H9 (cell line): ENCODE results near the gene SH3GL3. TPM values are rescaled to one million over a fixed set of nuclear protein-coding genes. Genes with fewer than 3 reads are reported as not detected.

Source experiments
- DNase-seq: peaks from one replicate; pipeline ENCODE4 v3.0.0-alpha.2; 2017
- H2AFZ ChIP-seq: one replicate; pipeline ENCODE4 v1.6.1; 2013; ENCODE audit warnings: mild to moderate bottlenecking, low read length, control low read depth, moderate library complexity
- H2AK5ac ChIP-seq: 2 replicates; pipeline ENCODE4 v1.6.1; 2013; ENCODE audit warnings: low read length, control low read depth, mixed read lengths; ENCODE audit not compliant: insufficient read length
- H2BK120ac ChIP-seq: one replicate; pipeline ENCODE4 v1.6.1; 2013; ENCODE audit warnings: low read depth, mild to moderate bottlenecking, low read length, control low read depth, inconsistent platforms; ENCODE audit not compliant: poor library complexity, severe bottlenecking
- H2BK12ac ChIP-seq: 2 replicates; pipeline ENCODE4 v1.6.1; 2013; ENCODE audit warnings: low read length, control low read depth, mixed read lengths, low read depth; ENCODE audit not compliant: insufficient read length
- H2BK15ac ChIP-seq: 2 replicates; pipeline ENCODE4 v1.6.1; 2013; ENCODE audit warnings: low read depth, low read length, control low read depth
- H2BK20ac ChIP-seq: one replicate; pipeline ENCODE4 v1.6.1; 2013; ENCODE audit warnings: low read depth, mild to moderate bottlenecking, low read length, control low read depth, inconsistent platforms; ENCODE audit not compliant: poor library complexity, severe bottlenecking
- H2BK5ac ChIP-seq: 2 replicates; pipeline ENCODE4 v1.6.1; 2013; ENCODE audit warnings: low read length, control low read depth, mixed read lengths; ENCODE audit not compliant: insufficient read length
- H3K14ac ChIP-seq: 2 replicates; pipeline ENCODE4 v1.6.1; 2013; ENCODE audit warnings: low read length, control low read depth; ENCODE audit not compliant: insufficient read depth
- H3K18ac ChIP-seq: 2 replicates; pipeline ENCODE4 v1.6.1; 2013; ENCODE audit warnings: low read depth, mild to moderate bottlenecking, mixed read lengths, low read length, control low read depth; ENCODE audit not compliant: insufficient read length
- H3K23ac ChIP-seq: 2 replicates; pipeline ENCODE4 v1.6.1; 2013; ENCODE audit warnings: low read length, control low read depth, mixed read lengths, low read depth; ENCODE audit not compliant: insufficient read length
- H3K23me2 ChIP-seq: 2 replicates; pipeline ENCODE4 v1.6.1; 2013; ENCODE audit warnings: low read depth, mild to moderate bottlenecking, mixed read lengths, low read length, control low read depth; ENCODE audit not compliant: insufficient read length, poor library complexity, severe bottlenecking
- H3K27ac ChIP-seq: 2 replicates; pipeline ENCODE4 v1.5.1; 2013; ENCODE audit warnings: low read length, control low read depth, mixed read lengths, low read depth; ENCODE audit not compliant: insufficient read length
- H3K27me3 ChIP-seq: 2 replicates; pipeline ENCODE4 v1.6.1; 2013; ENCODE audit warnings: low read length, control low read depth, inconsistent platforms; ENCODE audit not compliant: insufficient read depth
- H3K4ac ChIP-seq: 2 replicates; pipeline ENCODE4 v1.6.1; 2013; ENCODE audit warnings: low read depth, mild to moderate bottlenecking, control low read depth, inconsistent platforms, low read length, moderate library complexity
- H3K4me1 ChIP-seq: 2 replicates; pipeline ENCODE4 v1.6.1; 2013; ENCODE audit warnings: low read length, control low read depth, inconsistent platforms; ENCODE audit not compliant: insufficient read depth
- H3K4me2 ChIP-seq: 2 replicates; pipeline ENCODE4 v1.6.1; 2013; ENCODE audit warnings: low read length, control low read depth, mixed read lengths; ENCODE audit not compliant: insufficient read length, insufficient read depth
- H3K56ac ChIP-seq: 2 replicates; pipeline ENCODE4 v1.6.1; 2013; ENCODE audit warnings: low read depth, mild to moderate bottlenecking, mixed read lengths, low read length, control low read depth; ENCODE audit not compliant: insufficient read length
- H3K79me1 ChIP-seq: 2 replicates; pipeline ENCODE4 v1.6.1; 2013; ENCODE audit warnings: low read depth, mild to moderate bottlenecking, moderate library complexity, low read length, control low read depth, inconsistent platforms; ENCODE audit not compliant: insufficient read depth, poor library complexity, severe bottlenecking
- H3K79me2 ChIP-seq: 2 replicates; pipeline ENCODE4 v1.6.1; 2013; ENCODE audit warnings: low read length, control low read depth, inconsistent platforms; ENCODE audit not compliant: insufficient read depth
- H3K9ac ChIP-seq: 2 replicates; pipeline ENCODE4 v1.6.1; 2013; ENCODE audit warnings: low read length, control low read depth, mixed read lengths; ENCODE audit not compliant: insufficient read length; ENCODE audit errors: extremely low read depth
- H3K9me3 ChIP-seq: one replicate; pipeline ENCODE4 v1.6.1; 2013; ENCODE audit warnings: low read depth, low read length, inconsistent platforms; ENCODE audit not compliant: control insufficient read depth
- H3T11ph ChIP-seq: one replicate; pipeline ENCODE4 v1.6.1; 2013; ENCODE audit warnings: mild to moderate bottlenecking, low read length, control low read depth, inconsistent platforms
- H4K20me1 ChIP-seq: one replicate; pipeline ENCODE4 v1.6.1; 2013; ENCODE audit not compliant: control insufficient read depth, insufficient read length, insufficient read depth
- H4K5ac ChIP-seq: 2 replicates; pipeline ENCODE4 v1.6.1; 2013; ENCODE audit warnings: low read depth, mild to moderate bottlenecking, mixed read lengths, low read length, control low read depth; ENCODE audit not compliant: insufficient read length
- H4K8ac ChIP-seq: replicated peaks from 2 replicates; pipeline ENCODE4 v1.6.1; 2013; ENCODE audit warnings: low read length, control low read depth, mixed read lengths, low read depth; ENCODE audit not compliant: insufficient read length
- H4K91ac ChIP-seq: 2 replicates; pipeline ENCODE4 v1.6.1; 2013; ENCODE audit warnings: low read depth, mild to moderate bottlenecking, moderate library complexity, mixed read lengths, low read length, control low read depth; ENCODE audit not compliant: insufficient read length
- H3K27ac Mint-ChIP-seq, 3 experiments: 2 replicates in 2 of 3; 3 replicates in 1 of 3; pipeline ENCODE4 v1.8.0; 2020 to 2021; ENCODE audit warnings: mixed read lengths in 3 of 3, mild to moderate bottlenecking in 1 of 3, moderate library complexity in 1 of 3
- H3K27me3 Mint-ChIP-seq: 2 replicates; pipeline ENCODE4 v1.8.0; 2021; ENCODE audit warnings: low read depth, mild to moderate bottlenecking, moderate library complexity, mixed read lengths
- H3K36me3 Mint-ChIP-seq, 3 experiments: 2 replicates in 2 of 3; 3 replicates in 1 of 3; pipeline ENCODE4 v1.8.0; 2020 to 2021; ENCODE audit warnings: low read depth in 3 of 3, mixed read lengths in 3 of 3; ENCODE audit not compliant: insufficient read depth in 1 of 3
- H3K4me1 Mint-ChIP-seq, 2 experiments: 2 replicates each; pipeline ENCODE4 v1.8.0; 2020; ENCODE audit warnings: mixed read lengths in 2 of 2
- H3K4me3 Mint-ChIP-seq, 2 experiments: 2 replicates in 1 of 2; 3 replicates in 1 of 2; pipeline ENCODE4 v1.8.0; 2020 to 2021; ENCODE audit warnings: mild to moderate bottlenecking in 2 of 2, mixed read lengths in 2 of 2, moderate library complexity in 1 of 2
- H3K9me3 Mint-ChIP-seq, 2 experiments: 2 replicates in 1 of 2; 3 replicates in 1 of 2; pipeline ENCODE4 v1.8.0; 2020; ENCODE audit warnings: mild to moderate bottlenecking in 2 of 2, mixed read lengths in 2 of 2, moderate library complexity in 1 of 2
- CTCF ChIP-seq: fragments of 200-600 bp; sonication (generic); conservative IDR thresholded peaks from 3 replicates; pipeline ENCODE4 v1.8.0; 2021; ENCODE audit warnings: antibody characterized with exemption, mild to moderate bottlenecking
- WGBS: extraction: QIAGEN DNeasy Blood & Tissue Kit; methylation state at CpG from one replicate; pipeline ENCODE4 v1.1.7; 2013; ENCODE audit warnings: missing lambda C conversion rate, low lambda C conversion rate, mixed read lengths; ENCODE audit not compliant: insufficient read length; ENCODE audit errors: extremely low coverage; 5-methylcytosine and 5-hydroxymethylcytosine counted together
- total RNA-seq: library from RNA; stranded (reverse); gene quantifications from 2 replicates; pipeline ENCODE4 v1.2.1, GENCODE V29; 2021

The SH3GL3 gene
- total RNA-seq, 1 experiment from 2014 or later: 11.2 TPM

GRCh38 chr15:83612898-83613635 lies 165.9 kb downstream of the SH3GL3 start:
- WGBS: no CpG with 5 or more reads among the region's 2 CpGs
- Histone ChIP-seq H3K23ac (no peak overlapping the region), H3K23me2 (no peaks in the 10 kb centered on the region), H4K8ac (no peak overlapping the region), H2AFZ (no peak overlapping the region), H3K9ac (no peak overlapping the region), H4K5ac (no peak overlapping the region), H3T11ph (no peak overlapping the region), H4K91ac (no peak overlapping the region), H2BK20ac (no peak overlapping the region), H3K27me3 (no peaks in the 10 kb centered on the region), H3K27ac (no peak overlapping the region), H2BK5ac (no peak overlapping the region), H3K4me2 (no peak overlapping the region), H2BK15ac (no peak overlapping the region), H3K9me3 (no peaks in the 10 kb centered on the region), H3K18ac (no peak overlapping the region), H2BK120ac (no peak overlapping the region), H3K56ac (no peak overlapping the region), H3K4ac (no peak overlapping the region), H4K20me1 (no peaks in the 10 kb centered on the region), H2BK12ac (no peak overlapping the region), H3K79me2 (no peaks in the 10 kb centered on the region), H3K14ac (no peak overlapping the region), H3K79me1 (no peaks in the 10 kb centered on the region), H2AK5ac (no peak overlapping the region), H3K4me1 (no peaks in the 10 kb centered on the region)
- no peak for DNase-seq
- Mint-ChIP-seq H3K4me1 (no peaks in the 10 kb centered on the region), H3K27ac (no peak overlapping the region), H3K36me3 (0 out of 7 replicates have a peak, but pooled peaks cover 0 to 2% (median 0%) of the 10 kb centered on the region in 3 experiments), H3K9me3 (no peaks in the 10 kb centered on the region), H3K4me3 (no peak overlapping the region), H3K27me3 (no peaks in the 10 kb centered on the region)
- no peak for TF ChIP-seq CTCF
